GM19035 (cell line): ENCODE results near the gene CDKL2.
"Not testable (repeated sequence)": the region's sequence is repeated elsewhere in the genome, so short reads cannot be mapped to it uniquely, and the experiment has no call there.

Experiments
- ATAC-seq: cut with Tn5 transposase; IDR thresholded peaks from one replicate; pipeline ENCODE4 v1.9.1; 2021; ENCODE audit not compliant: unreplicated experiment

The CDKL2 gene

DNA sequence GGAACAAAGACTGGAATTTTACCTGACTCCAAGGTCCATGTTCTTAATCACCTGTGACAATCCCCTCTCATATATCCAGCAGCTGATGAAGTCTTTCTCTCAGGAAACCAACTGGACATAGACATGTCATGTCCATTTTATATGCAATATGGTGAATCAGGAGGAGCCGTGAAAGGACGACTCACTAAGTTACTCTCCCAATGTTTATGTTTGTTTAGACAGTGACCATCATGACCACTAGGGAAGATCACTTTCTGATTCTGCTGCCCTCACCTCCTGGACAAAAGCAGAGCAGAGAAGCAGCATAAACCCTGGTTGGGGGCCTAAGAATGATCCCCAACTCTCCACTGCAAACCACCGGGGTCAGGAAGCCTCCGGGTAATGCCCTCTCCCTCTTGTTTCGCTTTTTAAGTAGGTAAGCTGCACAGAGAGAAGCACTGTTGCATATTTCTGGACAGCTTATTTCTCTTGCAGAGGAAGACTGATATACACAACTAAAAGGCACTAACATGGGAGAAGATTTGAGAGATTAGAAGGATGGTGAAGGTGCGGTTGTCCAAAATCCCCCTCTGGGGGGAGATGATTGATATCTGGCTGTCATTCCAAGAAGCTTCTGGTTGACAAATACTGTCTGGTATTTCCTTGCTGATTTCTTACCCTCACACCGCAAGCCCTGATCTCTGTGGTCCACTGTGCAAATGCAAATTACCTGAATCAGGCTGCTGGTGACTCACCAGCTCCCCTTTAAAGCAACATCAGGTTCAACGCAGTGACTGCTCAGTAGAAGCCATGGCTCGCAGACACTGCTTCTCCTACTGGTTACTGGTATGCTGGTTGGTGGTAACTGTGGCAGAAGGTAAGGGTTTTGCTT lies 74.8 kb downstream of the CDKL2 start, which contains the start of gene ODAPH:
Gene ODAPH (plus strand): TSS at position 773 of the 871 bp plus-strand sequence. CDS start 17 bp downstream, at position 790.
- peak; percentile 97 for ATAC-seq

DNA sequence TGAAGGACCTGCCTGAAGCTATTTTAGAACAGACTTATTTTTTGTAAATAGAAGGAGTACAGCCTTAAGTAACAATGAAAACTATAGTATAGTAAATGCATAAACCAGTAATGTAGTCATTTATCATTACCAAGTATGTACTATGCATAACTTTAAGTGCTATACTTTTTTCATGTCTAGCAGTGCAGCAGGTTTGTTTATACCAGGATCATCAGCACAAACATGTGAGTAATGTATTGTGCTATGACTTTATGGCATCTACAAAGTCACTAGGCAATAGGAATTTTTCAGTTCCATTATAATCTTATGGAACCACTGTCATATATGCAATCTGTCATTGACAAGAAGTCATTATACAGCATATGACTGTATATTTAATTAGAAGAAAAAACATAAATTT lies 77.9 kb downstream of the CDKL2 start:
- no peak for ATAC-seq

DNA sequence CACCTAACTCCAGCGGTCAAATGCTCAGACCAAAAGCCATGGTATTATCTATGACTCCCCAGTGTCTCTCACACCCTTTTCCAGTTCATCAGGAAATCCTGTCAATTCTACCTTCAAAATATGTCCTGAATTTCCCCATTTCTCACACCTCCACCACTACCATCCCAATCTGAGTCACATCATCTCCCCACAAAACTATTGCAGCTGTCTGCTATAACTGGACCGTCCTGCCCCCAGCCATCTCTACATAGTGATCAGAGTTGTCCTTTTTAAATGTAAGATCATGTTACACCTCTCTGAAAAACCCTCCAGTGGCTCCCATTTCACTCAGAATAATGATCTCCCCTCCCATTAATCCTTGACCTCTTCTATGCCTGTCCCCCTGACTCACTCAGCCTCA lies 81.3 kb downstream of the CDKL2 start:
- ATAC-seq = no peak

DNA sequence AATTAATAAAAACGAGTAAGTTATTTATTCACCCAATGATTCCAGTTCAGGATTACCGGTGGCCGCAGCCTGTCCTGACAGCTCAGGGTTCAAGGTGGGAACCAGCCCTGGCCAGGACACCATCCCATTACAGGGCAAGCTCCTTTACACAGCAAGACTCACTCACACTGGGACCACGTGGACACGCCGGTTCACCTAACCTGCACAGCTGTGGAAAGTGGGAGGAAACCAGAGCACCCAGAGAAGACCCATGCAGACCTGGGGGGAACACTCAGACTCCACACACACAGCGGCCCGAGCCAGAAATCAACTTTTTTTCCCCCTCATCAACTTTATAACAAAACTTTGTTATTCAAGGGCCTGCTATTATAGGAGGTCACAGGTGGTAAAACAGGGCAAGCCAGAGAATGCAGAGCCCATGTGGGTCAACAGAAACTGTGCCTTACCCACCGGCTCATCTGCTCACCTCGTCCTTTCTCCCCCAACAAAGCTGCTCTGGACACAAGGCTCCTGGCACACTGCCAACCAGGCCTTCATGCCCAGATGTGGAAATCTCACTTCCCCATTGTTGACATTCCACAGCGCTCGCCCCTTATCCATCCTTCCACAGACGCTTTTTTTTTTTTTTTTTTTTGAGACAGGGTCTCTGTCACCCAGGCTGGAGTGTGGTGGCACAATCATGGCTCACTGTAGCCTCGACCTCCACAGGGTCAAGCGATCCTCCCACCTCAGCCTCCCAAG lies 82.5 kb downstream of the CDKL2 start:
- ATAC-seq = no peak

DNA sequence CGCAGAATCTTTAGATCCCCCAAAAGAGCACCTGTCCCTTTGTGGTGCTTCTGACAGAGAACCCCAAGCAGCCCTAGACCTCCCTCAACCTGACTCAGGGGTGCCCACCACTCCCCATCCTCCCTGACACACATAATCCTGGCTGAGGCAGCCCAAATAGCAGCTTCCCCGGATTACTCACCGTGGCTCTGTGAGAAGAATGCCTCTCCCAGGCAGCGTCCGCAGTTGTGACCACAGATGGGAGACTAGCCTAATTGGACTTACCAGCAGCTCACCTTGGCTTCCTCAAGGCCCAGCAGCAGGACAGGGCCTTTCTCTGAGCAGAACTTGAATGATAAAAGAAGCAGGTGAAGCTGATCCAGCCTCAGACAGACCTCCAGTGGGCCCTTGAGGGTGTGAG lies 84.8 kb downstream of the CDKL2 start:
- no peak for ATAC-seq

DNA sequence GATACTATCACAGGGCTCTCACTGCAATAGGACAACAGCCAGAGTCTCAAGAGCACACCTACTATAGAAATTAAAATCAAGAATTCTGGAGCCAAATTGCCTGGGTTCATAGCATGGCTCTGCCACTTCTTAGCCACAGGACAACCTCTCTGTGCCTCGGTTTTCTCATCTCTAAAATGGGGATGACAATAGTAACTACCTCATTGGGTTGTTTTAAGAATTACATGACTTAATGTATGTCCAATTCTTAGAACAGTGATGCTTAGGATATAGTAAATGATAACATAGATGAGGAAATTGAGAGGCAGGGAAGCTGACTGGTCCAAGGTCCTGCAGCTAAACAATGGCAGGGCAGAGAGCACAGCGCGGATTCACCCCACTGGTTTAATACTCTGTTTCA lies 85.5 kb downstream of the CDKL2 start:
- ATAC-seq = no peak

DNA sequence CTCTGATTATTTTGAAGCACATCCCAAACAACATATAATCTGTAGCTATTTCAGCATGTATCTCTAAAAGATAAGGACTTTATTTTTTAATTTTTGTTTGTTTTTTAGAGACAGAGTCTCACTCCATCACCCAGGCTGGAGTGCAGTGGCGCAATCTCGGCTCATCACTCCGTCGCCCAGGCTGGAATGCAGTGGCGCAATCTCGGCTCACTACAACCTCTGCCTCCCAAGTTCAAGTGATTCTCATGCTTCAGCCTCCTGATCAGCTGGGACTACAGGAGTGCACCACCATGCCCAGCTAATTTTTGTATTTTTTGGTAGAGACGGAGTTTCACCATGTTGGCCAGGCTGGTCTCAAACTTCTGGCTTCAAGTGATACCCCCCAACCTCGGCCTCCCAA lies 86.1 kb downstream of the CDKL2 start:
- not testable (repeated sequence) for ATAC-seq

DNA sequence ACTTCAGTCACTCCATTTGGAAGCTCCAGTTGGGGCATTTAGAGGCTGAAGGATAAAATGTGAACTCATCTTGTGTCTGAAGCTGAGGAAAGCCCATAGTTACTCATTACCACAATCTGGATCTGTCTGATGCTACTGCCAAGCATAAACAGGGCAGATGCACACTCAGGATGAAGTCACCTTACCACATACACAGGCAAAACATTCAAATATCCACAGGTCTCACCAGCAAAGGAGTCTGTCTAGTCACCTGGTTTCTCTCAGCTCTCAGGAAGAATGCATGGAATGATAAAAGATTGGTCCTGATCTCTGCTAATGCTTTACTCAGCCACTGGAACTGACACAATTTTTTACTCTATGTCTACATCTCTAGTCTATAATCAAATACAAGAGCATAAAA lies 87.5 kb downstream of the CDKL2 start:
- ATAC-seq = no peak

DNA sequence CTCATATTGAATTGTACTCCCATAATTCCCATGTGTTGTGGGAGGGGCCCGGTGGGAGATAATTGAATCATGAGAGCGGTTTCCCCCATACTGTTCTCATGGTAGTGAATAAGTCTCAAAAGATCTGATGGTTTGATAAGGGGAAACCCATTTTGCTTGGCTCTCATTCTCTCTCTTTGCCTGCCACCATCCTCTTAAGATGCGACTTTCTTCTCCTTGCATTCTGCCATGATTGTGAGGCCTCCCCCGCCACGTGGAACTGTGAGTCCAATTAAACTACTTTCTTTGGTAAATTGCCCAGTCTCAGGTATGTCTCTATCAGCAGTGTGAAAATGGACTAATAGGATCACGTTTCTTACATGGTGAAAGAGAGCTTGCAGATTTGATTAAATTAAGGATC lies 93.0 kb downstream of the CDKL2 start:
- ATAC-seq = not testable (repeated sequence)

DNA sequence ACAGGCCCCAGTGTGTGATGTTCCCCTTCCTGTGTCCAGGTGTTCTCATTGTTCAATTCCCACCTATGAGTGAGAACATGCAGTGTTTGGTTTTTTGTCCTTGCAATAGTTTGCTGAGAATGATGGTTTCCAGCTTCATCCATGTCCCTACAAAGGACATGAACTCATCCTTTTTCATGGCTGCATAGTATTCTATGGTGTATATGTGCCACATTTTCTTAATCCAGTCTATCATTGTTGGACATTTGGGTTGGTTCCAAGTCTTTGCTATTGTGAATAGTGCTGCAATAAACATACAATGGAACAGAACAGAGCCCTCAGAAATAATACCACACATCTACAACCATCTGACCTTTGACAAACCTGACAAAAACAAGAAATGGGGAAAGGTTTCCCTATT lies 96.4 kb downstream of the CDKL2 start:
- not testable (repeated sequence) for ATAC-seq

DNA sequence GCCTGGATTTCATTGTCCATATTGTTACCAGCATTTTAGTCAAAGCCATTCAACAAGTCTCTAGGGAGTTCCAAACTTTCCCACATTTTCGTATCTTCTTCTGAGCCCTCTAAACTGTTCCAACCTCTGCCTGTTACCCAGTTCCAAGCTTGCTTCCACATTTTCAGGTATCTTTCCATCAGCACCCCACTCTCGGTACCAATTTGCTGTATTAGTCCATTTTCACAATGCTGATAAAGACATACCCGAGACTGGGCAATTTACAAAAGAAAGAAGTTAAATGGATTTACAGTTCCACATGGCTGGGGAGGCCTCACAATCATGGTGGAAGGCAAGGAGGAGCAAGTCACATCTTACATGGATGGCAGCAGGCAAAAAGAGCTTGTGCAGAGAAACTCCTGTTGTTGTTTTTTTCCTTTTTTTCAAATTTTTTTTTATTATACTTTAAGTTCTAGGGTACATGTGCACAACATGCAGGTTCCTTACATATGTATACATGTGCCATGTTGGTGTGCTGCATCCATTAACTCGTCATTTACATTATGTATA lies 96.9 kb downstream of the CDKL2 start:
- ATAC-seq = not testable (repeated sequence)

DNA sequence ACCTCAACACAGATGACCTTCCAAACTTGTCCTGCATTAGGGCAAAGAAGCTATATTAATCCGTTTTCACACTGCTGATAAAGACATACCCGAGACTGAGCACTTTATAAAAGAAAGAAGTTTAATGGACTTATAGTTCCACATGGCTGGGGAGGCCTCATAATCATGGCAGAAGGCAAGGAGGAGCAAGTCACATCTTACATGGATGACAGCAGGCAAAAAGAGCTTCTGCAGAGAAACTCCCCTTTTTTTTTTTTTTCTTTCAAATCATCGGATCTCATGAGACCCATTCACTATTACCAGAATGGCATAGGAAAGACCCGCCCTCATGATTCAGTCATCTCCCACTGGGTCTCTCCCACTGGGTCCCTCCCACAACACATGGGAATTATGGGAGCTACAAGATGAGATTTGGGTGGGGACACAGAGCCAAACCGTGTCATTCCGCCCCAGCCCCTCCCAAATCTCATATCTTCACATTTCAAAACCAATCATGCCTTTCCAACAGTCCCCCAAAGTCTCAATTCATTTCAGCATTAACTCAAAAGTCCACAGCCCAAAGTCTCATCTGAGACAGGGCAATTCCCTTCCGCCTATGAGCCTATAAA lies 98.7 kb downstream of the CDKL2 start:
- ATAC-seq = not testable (repeated sequence)

DNA sequence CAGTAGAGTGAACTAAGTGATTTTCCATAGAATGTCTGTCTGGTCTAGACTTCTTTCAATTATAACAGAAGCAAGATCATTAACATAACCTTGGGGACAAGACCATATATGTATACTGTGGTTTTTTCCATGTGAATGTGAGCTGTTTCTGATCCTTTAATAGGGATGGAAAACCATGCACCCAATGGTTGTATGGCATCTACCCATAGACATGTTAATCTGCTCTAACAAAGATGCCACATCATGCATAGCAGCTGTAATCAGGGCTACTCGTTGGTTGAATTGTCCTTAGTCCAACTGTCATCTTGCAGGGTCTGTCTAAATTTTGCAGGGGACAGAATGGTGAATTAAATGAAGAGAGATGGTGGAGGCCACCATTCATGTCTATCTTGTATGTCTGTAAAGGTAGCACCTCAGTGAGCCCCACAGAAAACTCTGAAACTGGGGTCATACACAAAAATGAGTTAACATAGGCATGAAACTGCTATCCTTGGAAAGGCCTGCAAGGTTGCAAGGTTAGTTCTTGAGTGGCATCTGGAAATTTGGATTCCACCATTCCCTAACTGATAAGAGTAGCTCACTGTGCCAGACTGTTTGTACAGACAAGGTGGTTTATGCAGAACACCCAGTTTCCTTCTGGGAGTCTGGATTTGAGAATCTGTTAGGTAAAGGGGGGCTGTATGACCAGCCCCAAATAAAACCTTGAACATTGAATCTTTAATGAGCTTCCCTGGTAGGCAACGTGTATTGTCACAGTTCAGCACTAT lies 99.6 kb downstream of the CDKL2 start:
- ATAC-seq = no peak
